Central memory CD4-positive, alpha-beta T cell (primary cell): ENCODE results near the gene RAD51B.

ENCODE experiments used
- DNase-seq: peaks from one replicate; pipeline ENCODE4 v3.0.0; 2022

Gene RAD51B

DNA sequence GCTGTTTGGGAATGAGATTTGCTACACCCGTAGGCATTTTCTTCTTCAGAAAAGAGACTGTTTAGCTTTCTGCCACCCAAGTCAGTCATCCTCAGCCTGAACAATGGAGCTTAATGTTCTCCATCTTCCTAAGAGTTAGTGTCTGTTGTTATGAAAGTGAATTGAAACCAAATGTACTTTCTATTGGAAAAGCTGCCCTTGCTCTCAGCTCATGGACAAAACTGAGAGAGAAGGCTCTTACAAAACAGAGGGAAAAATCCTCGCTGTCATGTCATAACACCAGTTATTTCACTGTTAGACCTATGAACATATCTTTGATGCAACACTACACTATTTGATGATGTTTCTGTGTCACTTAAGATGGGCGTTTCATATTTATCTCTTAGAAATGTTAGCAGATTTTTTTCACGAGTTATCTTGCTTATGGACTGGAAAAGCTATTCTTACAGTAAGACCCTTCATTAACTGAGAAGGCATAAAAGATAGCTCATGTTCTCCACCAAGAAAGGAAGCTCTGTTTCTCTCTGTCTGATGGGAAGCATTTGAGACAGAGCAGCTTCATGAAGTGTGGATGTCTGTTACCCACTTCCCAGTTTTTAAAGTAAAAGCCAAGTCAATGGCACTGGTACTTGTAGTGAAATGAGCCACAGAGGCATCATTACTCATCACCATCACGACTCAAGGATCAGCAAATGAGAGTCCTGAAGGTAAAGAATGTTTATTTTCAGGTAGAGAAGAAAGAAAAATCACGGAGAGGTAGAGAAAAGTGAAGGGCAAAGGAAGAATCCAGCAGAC, 489.3 kb downstream of the RAD51B start:
- DNase-seq: no peak

DNA sequence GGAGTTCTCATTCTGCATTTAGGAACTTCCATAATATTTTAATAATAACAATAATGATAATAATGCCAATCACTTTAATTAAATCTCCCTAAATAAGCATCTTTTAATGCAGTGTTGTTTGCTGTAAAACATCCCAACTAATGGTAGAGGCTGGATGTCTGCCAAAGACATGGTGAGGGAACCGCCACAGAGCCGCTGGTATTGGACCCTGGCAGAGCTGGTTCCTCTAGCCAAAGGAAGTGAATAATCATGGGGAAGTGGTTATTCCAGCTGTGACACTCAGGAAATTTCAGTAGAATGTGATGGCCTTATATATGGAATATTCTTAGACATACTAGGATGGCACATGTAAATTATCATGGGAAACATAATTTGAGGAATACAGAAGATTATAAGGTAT, 490.0 kb downstream of the RAD51B start:
- no peak for DNase-seq

- DNase-seq: no peak
Observed at GRCh38 chr14:68312300-68312699, 492.7 kb downstream of the RAD51B start.

DNA sequence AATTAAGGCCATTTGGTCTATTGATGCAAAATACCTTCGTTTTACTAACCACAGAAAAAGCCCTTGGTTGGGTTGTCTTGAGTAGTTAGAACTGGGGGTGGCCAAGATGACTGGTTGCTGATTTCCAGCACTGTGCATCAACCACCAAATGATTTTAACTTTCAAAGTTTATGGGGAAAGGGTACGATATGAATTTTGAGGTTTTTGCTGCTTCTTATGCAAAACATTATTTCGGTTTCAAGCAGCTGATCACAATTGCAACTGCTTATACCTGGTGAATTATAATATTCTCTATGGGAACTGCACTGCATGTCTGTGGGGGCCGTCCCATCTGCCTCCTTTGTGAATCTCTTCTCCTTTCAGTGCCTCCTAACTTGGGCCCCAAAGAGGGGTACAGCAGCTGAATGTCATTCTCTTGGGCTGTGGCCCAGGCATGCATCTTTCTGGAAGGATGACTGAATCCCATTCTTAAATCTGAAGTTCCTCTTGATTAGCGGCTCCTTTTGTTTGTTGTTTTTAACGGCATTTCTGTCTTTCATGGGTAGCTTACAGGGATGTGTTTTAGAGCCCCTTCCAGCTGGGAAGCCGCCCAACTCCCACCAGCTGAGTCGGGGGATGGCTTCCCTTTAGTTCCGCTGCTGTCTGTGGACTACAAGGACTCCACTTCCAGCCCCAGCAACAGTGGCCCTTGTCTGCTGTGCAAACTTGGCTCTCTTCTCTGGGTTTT, 493.5 kb downstream of the RAD51B start:
- DNase-seq: no peak

GRCh38 chr14:68314642-68315041, 495.1 kb downstream of the RAD51B start:
- no peak for DNase-seq

- DNase-seq: no peak
Observed at GRCh38 chr14:68315081-68315480, 495.5 kb downstream of the RAD51B start.

DNA sequence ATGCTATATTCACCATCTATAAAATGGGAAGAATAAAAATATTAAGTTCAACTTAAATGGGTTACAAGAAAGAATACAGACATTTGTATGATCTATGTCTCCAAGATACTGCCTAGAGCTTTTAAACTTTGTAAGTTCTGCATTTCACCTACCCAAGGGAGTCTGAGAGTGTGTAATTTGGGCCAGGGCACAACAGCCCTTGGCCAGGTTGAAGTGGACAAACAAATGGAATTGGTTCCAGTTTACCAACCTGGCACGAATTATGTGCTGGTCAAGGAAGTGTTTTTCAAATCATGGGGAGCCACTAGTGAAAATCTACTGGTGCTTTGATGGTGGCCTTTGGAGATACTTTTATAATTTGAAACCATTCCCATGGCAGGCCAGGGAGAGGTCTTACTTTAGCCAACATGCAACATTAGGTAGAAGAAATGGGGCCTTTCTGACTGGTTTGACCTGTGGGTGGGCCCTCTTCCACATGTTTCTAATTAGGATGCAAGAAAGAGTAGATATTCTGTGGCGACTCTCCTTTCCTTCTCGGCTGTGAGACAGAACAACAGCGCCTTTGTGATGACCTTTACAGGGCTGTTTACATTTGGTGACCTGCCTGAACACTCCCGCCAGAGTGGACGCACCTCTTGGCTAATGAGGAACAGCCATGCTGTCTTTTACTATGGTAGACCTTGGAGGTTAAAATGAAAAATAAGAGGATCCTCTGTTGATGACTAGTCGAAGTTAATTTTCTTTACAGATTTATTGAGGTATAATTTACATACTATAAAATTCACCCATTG, 496.7 kb downstream of the RAD51B start:
- DNase-seq: no peak

- no peak for DNase-seq
Observed at GRCh38 chr14:68317239-68317638, 497.7 kb downstream of the RAD51B start.

- no peak for DNase-seq
Observed at GRCh38 chr14:68318828-68319227, 499.2 kb downstream of the RAD51B start.

DNA sequence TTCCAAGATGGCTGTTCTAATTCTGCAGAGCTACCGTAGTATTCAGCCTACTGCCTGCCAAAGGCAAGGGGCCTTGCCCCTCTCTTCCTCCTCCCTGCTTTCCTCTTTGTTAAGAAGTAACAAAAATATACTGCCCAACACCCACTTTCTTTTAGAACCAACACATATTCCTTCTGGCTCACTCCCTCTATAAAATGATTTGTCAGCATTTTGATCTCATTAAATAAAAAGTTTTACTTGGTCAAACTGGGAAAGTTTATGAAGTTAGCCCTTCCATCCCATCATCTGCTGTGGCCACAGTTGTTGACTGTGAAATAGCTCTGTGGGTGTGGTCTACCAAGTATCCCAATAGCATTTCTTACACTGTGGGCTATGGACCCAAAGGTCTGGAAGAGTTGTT, 500.9 kb downstream of the RAD51B start:
- DNase-seq: no peak

DNA sequence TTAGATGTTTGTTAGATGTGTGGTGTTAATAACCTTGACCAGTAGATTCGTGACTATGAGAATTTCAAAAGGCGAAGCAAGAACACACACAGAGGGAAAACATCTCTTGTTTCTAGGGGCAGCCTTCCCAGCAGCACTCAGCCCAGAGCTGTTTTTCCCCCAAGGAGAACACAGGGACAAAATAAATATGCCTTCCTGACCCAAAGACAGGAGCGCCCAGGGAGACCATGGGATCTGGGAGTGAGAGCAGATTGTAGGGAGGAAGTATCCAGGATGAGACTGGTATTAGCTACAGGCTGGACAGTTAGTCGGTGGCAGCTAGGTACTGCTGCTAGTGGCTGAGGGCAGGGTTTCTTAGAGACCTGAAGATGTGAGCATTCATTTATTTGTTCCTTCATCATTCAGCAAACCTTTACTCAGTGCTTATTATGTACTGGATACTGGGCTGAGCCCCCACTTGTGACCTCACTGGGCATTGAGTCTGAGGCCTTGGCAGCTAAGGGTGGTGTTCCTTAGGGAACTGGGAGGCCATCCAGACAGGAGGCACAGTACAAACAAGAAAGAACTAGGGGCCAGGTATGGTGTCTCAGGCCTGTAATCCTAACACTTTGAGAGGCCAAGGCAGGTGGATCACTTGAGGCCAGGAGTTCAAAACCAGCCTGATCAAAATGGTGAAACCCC, 503.5 kb downstream of the RAD51B start:
- DNase-seq: no peak

- DNase-seq: no peak
Observed at GRCh38 chr14:68325267-68325807, 505.8 kb downstream of the RAD51B start.

GRCh38 chr14:68327231-68327630, 507.7 kb downstream of the RAD51B start:
- no peak for DNase-seq

GRCh38 chr14:68328509-68328908, 508.9 kb downstream of the RAD51B start:
- DNase-seq: no peak

GRCh38 chr14:68331426-68331825, 511.8 kb downstream of the RAD51B start:
- DNase-seq: no peak

DNA sequence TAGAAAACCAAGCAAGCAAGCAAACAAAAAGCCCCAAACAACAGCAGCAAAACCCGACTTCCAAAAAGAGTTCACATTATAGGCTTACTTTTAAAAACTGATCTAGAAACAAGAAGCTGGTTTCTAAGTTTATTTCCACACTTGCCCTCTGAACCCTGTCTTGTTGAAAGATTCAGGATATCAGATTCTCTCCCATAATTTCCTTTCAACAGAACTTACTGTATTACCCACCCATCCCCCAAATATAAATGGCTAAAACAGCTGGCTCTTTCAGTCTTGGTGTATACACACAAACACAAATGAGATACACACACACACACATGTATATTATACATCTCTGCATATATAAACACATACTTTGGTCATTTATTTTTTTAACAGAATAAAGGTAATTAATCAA, 512.4 kb downstream of the RAD51B start:
- no peak for DNase-seq

DNA sequence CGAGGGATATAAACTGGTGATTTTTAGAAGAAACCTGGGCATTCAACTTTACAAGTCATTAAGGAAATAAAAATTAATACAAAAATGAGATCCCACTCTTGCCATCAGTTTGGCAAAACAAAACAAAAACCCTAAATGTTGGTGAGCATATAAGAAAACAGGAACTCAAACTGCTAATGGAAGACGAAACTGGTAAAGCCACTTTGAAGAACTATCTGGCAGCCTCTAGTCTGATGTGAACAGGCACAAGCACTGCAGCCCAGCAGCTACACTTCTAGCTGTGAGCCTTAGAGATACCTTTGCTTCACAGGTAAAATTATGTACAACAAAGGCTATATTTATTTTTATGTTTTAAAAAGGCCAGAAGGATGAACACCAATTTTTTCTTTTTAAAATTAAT, 513.7 kb downstream of the RAD51B start:
- DNase-seq: no peak

DNA sequence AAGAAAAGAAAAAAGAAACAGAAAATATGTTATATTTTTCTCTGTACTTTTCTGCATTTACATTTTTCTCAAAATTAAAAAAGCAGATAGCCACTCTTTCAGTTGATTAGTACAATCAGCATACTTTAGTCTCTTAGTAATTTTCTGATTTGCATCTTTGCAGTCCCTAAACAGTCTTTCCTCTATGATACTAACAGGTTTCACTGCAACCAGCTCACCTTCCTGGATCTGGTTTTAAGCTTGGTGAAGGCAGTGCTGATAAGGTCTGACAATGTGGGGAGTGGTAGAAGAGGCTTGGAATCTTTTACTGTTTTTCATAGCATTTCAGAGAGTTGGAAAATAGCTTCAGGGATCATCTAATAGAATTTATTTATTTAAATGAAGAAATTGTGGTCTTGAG, 515.7 kb downstream of the RAD51B start:
- no peak for DNase-seq

DNA sequence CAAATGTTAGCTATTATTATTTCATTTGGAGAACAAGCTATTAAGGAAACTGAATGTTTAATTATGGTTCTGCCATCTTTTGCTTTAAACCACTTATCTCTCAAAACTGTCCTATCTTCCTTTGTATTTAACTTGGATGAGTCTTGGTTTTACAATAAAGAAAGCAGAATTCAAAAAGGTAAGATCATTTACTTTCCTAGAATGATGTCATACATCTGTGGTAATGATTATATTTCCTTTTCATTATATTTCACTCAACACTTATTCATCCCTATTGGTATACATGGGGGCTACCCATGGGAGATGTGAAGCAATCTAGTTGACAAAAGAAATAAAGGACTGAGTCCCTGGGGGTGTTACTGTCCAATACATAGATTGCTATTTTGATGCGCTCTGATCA, 516.6 kb downstream of the RAD51B start:
- no peak for DNase-seq

- DNase-seq: no peak
Observed at GRCh38 chr14:68337279-68337678, 517.7 kb downstream of the RAD51B start.

DNA sequence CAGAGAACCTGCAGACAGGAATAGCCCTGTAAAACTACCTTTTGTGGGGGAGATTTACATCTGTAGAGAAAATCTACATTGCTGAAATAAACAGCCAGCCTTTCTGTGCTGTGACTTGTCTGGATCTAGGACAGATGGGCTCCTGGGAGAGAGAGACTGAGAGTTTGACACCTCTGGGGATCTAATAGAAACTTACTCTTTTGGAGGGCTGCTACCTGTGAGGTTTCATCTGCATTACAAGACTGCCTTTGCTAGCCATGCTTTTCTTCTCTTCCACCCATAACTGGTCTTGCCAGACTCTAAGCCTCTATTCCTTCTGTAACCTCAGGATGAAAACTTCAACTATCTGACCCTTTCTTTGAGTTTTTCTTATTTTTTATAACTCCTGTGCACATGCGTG, 520.7 kb downstream of the RAD51B start:
- DNase-seq: no peak

DNA sequence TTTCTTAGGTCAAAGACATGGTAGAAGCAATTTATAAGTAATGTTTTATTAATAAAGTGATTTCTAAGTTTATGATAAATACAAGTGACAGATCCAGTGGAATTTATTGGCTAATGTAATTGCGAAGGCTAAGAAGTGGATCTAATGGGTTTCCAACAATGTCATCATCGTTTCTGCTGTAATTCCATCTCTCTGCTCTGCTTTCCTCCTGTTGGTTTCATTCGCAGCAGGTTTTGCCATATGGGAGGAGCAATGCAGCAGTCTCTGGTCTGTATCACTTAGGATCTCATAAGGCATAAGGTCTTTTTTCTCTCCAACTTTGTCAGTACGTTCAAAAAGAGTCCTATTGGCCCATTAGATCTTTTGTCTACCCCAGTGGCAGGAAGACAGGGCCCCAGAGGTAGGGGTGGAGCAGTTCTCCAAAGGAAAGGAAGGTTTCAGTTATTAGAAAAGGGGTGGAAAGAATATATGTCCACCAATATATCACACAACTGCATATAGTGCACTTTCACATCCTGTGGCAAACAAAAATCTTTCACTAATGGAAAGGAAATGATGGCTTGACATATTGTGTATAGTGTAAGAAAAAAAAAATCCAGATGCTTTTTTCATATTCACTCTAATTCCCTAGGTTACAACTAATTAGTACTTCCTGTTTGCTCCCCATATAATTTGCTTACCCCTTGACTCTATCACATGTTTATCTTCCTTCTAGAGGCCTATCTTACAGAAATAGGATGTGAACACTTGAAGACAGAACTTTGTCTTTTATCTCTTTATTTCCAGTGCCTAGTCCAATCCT, 522.0 kb downstream of the RAD51B start:
- no peak for DNase-seq
